Mesendoderm (in vitro differentiated cells): ENCODE measurements around the gene L3MBTL3.
A peak's percentile ranks its signal among the peaks of the same experiment; 100 is the strongest.

Experiments
- DNase-seq: peaks from one replicate; pipeline ENCODE4 v3.0.0; 2013
- H2AK5ac ChIP-seq: 2 replicates; pipeline ENCODE4 v1.6.1; 2013; ENCODE audit warnings: low read length, inconsistent platforms
- H2BK120ac ChIP-seq: 2 replicates; pipeline ENCODE4 v1.6.1; 2013; ENCODE audit warnings: low read depth, mild to moderate bottlenecking, low read length, moderate library complexity, mixed read lengths
- H2BK15ac ChIP-seq: replicated peaks from 2 replicates; pipeline ENCODE4 v1.6.1; 2013; ENCODE audit warnings: low read depth, mild to moderate bottlenecking, moderate library complexity
- H2BK5ac ChIP-seq: 2 replicates; pipeline ENCODE4 v1.6.1; 2013; ENCODE audit warnings: low read length, inconsistent platforms
- H3K18ac ChIP-seq: 2 replicates; pipeline ENCODE4 v1.6.1; 2013; ENCODE audit warnings: mild to moderate bottlenecking, low read length, mixed read lengths
- H3K23ac ChIP-seq: one replicate; pipeline ENCODE4 v1.6.1; 2013; ENCODE audit warnings: low read length
- H3K27ac ChIP-seq: 2 replicates; pipeline ENCODE4 v1.5.1; 2013; ENCODE audit warnings: low read depth, mild to moderate bottlenecking, inconsistent platforms, low read length, moderate library complexity
- H3K27me3 ChIP-seq: 2 replicates; pipeline ENCODE4 v1.6.1; 2013; ENCODE audit warnings: low read length, control low read depth, mild to moderate bottlenecking, inconsistent platforms; ENCODE audit not compliant: insufficient read depth, poor library complexity
- H3K36me3 ChIP-seq: 2 replicates; pipeline ENCODE4 v1.6.1; 2013; ENCODE audit warnings: low read length, inconsistent platforms; ENCODE audit not compliant: control insufficient read depth, insufficient read depth
- H3K4ac ChIP-seq: one replicate; pipeline ENCODE4 v1.6.1; 2013; ENCODE audit warnings: low read depth, mild to moderate bottlenecking, low read length, moderate library complexity
- H3K4me1 ChIP-seq: 2 replicates; pipeline ENCODE4 v1.6.1; 2013; ENCODE audit warnings: low read depth, low read length, inconsistent platforms; ENCODE audit not compliant: control insufficient read depth
- H3K4me2 ChIP-seq: 2 replicates; pipeline ENCODE4 v1.6.1; 2013; ENCODE audit warnings: low read length
- H3K4me3 ChIP-seq: 2 replicates; pipeline ENCODE4 v1.5.1; 2013; ENCODE audit warnings: mild to moderate bottlenecking, low read length
- H3K56ac ChIP-seq: one replicate; pipeline ENCODE4 v1.6.1; 2013; ENCODE audit warnings: low read length
- H3K79me1 ChIP-seq: 2 replicates; pipeline ENCODE4 v1.6.1; 2013; ENCODE audit warnings: low read length, inconsistent platforms
- H3K79me2 ChIP-seq: 2 replicates; pipeline ENCODE4 v1.6.1; 2013; ENCODE audit warnings: mild to moderate bottlenecking, low read length; ENCODE audit not compliant: control insufficient read depth, insufficient read depth
- H3K9ac ChIP-seq: 2 replicates; pipeline ENCODE4 v1.6.1; 2013; ENCODE audit warnings: low read length, inconsistent platforms
- H4K5ac ChIP-seq: one replicate; pipeline ENCODE4 v1.6.1; 2013; ENCODE audit warnings: low read length
- H4K8ac ChIP-seq: one replicate; pipeline ENCODE4 v1.6.1; 2013; ENCODE audit warnings: low read depth, mild to moderate bottlenecking, control low read depth, low read length, moderate library complexity
- WGBS: extraction: QIAGEN DNeasy Blood & Tissue Kit; methylation state at CpG from one replicate; pipeline ENCODE4 v1.1.7; 2013; ENCODE audit warnings: low lambda C conversion rate, missing lambda C conversion rate; ENCODE audit not compliant: insufficient coverage; ENCODE audit errors: extremely low coverage; 5-methylcytosine and 5-hydroxymethylcytosine counted together

Gene L3MBTL3

DNA sequence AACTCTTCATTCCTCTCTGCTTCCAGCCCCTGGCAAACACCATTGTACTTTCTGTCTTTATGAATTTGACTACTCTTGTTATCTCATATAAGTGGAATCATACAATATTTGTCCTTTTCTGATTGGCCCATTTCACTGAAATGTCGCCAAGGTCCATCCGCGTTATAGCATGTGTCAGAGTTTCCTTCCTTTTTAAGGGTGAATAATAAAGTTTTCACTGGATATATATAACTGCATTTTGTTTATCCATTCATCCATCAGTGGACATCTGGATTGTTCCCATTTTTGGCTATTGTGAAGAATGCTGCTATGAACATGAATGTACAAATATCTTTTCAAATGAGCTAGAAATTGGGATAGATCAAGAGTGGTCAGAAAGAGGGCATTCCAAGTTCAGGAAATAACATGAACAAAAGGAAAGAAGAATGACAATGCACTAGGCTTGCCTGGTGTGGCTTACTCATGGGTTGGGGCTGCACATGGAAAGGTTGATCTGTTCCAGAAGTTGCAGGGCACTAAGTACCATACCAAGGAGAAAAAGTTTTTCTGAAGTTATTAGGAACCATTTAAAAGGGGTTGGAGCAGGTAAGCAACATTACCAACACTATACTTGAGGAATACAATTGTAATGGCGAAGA, 10.0 kb upstream of the L3MBTL3 start:
- Histone ChIP-seq H3K27me3 (no peaks in the 10 kb centered on the region), H4K8ac (no peak overlapping the region), H3K27ac (no peak overlapping the region), H2BK120ac (no peak overlapping the region), H3K36me3 (no peaks in the 10 kb centered on the region), H3K4me3 (no peak overlapping the region), H3K79me2 (no peaks in the 10 kb centered on the region), H3K4ac (no peak overlapping the region), H3K56ac (no peak overlapping the region), H4K5ac (no peak overlapping the region), H3K79me1 (no peaks in the 10 kb centered on the region), H3K18ac (no peak overlapping the region), H2AK5ac (no peak overlapping the region), H3K4me2 (no peak overlapping the region), H3K4me1 (no peaks in the 10 kb centered on the region), H2BK5ac (no peak overlapping the region), H3K9ac (no peak overlapping the region), H3K23ac (peak overlapping the region; percentile 16), H2BK15ac (no peak overlapping the region)
- WGBS, result no CpG with 5 or more reads among the region's 4 CpGs
- no peak for DNase-seq

GRCh38 chr6:130009146-130009545, 9.2 kb upstream of the L3MBTL3 start:
- no peak overlapping the region for H3K9ac ChIP-seq
- WGBS, result no CpG with 5 or more reads among the region's 5 CpGs
- no peak overlapping the region for H2BK15ac ChIP-seq
- no peak overlapping the region for H4K8ac ChIP-seq
- no peak overlapping the region for H2AK5ac ChIP-seq
- H2BK120ac ChIP-seq, result no peak overlapping the region
- no peaks in the 10 kb centered on the region for H3K79me1 ChIP-seq
- H3K36me3 ChIP-seq, result no peaks in the 10 kb centered on the region
- H3K4me3 ChIP-seq, result no peak overlapping the region
- H2BK5ac ChIP-seq, result no peak overlapping the region
- DNase-seq, result peak; percentile 20
- no peak overlapping the region for H3K18ac ChIP-seq
- no peaks in the 10 kb centered on the region for H3K4me1 ChIP-seq
- no peak overlapping the region for H3K56ac ChIP-seq
- H3K4ac ChIP-seq, result no peak overlapping the region
- no peaks in the 10 kb centered on the region for H3K79me2 ChIP-seq
- no peak overlapping the region for H3K4me2 ChIP-seq
- H3K27ac ChIP-seq, result no peak overlapping the region
- H3K27me3 ChIP-seq, result no peaks in the 10 kb centered on the region
- H3K23ac ChIP-seq, result no peak overlapping the region
- no peak overlapping the region for H4K5ac ChIP-seq

DNA sequence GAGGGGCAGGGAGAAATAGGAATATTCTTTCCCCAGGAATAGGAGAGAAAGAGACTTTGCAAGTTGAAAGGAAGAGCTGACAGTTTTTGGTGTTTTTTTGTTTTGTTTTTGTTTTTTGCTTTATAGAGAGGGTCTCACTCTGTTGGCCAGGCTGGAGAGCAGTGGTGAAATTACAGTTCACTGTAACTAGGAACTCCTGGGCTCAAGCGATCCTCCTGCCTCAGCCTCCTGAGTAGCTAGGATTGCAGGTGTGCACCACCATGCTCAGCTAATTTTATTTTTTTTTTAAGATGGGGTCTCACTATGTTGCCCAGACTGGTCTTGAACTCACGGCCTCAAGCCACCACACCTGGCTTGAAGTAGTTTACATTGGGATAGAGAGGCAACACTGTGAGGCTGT, 8.0 kb upstream of the L3MBTL3 start:
- no peaks in the 10 kb centered on the region for H3K4me1 ChIP-seq
- no peaks in the 10 kb centered on the region for H3K27me3 ChIP-seq
- H3K18ac ChIP-seq, result no peak overlapping the region
- no peaks in the 10 kb centered on the region for H3K79me2 ChIP-seq
- no peak overlapping the region for H3K4me2 ChIP-seq
- no CpG with 5 or more reads among the region's 2 CpGs for WGBS
- no peak overlapping the region for H4K8ac ChIP-seq
- H2BK120ac ChIP-seq, result no peak overlapping the region
- no peak overlapping the region for H3K56ac ChIP-seq
- no peak for DNase-seq
- H2AK5ac ChIP-seq, result no peak overlapping the region
- no peaks in the 10 kb centered on the region for H3K79me1 ChIP-seq
- no peak overlapping the region for H3K9ac ChIP-seq
- no peak overlapping the region for H2BK15ac ChIP-seq
- no peak overlapping the region for H3K23ac ChIP-seq
- no peaks in the 10 kb centered on the region for H3K36me3 ChIP-seq
- H3K27ac ChIP-seq, result no peak overlapping the region
- no peak overlapping the region for H3K4ac ChIP-seq
- no peak overlapping the region for H3K4me3 ChIP-seq
- H4K5ac ChIP-seq, result no peak overlapping the region
- no peak overlapping the region for H2BK5ac ChIP-seq

DNA sequence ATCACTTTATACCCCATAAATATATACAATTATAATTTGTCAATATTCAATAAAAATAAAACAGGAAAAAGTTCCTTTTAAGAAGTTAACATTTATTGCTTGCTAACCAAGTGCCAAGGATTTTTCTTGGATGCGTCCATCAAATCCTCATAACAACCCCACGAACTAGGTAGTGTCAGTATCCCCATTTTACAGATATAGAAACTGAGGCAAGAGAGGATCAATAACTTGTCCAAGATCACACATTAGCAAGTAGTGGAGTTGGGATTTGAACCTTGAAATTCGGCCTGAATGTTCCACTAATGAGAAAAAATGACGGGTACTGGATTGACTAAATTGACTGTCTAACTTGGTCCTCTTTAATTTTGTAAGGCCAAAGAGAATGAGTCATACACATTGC, 5.7 kb upstream of the L3MBTL3 start:
- H3K23ac ChIP-seq, result no peak overlapping the region
- H3K79me1 ChIP-seq, result no peaks in the 10 kb centered on the region
- no peaks in the 10 kb centered on the region for H3K4me1 ChIP-seq
- no peak overlapping the region for H3K27ac ChIP-seq
- no peak overlapping the region for H2BK5ac ChIP-seq
- no peak overlapping the region for H3K4me3 ChIP-seq
- no peak overlapping the region for H3K9ac ChIP-seq
- H3K56ac ChIP-seq, result no peak overlapping the region
- H3K36me3 ChIP-seq, result no peaks in the 10 kb centered on the region
- H4K8ac ChIP-seq, result no peak overlapping the region
- no peak for DNase-seq
- H4K5ac ChIP-seq, result no peak overlapping the region
- no peak overlapping the region for H3K4ac ChIP-seq
- H2AK5ac ChIP-seq, result no peak overlapping the region
- H3K27me3 ChIP-seq, result no peaks in the 10 kb centered on the region
- no peaks in the 10 kb centered on the region for H3K79me2 ChIP-seq
- H3K18ac ChIP-seq, result no peak overlapping the region
- WGBS, result no CpG with 5 or more reads among the region's 4 CpGs
- H2BK15ac ChIP-seq, result no peak overlapping the region
- no peak overlapping the region for H3K4me2 ChIP-seq
- no peak overlapping the region for H2BK120ac ChIP-seq

DNA sequence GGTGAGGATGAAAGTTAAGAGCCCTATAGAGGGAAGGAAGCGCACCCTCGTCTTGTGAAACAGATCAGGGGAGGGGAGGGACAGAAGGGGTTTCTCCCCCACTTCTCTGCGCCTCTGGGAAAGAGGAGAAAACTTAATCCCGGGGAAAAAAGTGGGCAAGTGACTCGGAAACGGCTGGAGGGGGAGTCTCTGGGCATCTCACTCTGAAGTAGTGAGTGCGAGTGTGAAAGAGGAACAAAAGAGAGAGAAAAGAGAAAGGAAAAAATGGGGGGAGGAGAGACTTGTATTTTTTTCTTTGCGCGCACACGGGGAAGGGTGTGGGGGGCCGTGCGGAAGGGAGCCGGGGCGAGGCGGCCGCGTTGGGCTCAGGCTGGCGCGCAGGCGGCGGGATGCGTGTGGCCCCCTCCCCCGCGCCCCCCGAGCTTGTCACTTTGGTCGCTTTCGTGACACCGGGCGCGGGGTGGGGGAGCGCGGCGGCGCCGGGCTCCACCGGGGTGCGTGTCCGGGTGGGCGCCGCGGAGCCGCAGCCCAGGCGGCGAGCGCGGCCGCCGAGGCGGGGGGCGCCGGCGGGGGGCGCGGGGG, 454 bp downstream of the L3MBTL3 start:
- Histone ChIP-seq H3K4me3 (peak overlapping the region; percentile 71), H3K4me2 (peak overlapping the region; percentile 80), H3K79me2 (no peaks in the 10 kb centered on the region), H3K18ac (peak overlapping the region; percentile 96), H2BK15ac (no peak overlapping the region), H3K4ac (peak overlapping the region; percentile 17), H4K8ac (peak overlapping the region; percentile 57), H3K36me3 (no peaks in the 10 kb centered on the region), H2AK5ac (no peak overlapping the region), H3K4me1 (no peaks in the 10 kb centered on the region), H3K27ac (peak overlapping the region; percentile 17), H2BK120ac (no peak overlapping the region), H3K23ac (no peak overlapping the region), H3K56ac (peak overlapping the region; percentile 59), H4K5ac (no peak overlapping the region), H3K9ac (peak overlapping the region; percentile 68), H3K79me1 (no peaks in the 10 kb centered on the region), H2BK5ac (no peak overlapping the region), H3K27me3 (no peaks in the 10 kb centered on the region)
- DNase-seq, result peak; percentile 43
- WGBS, result no CpG with 5 or more reads among the region's 54 CpGs
